Dermis microvascular lymphatic vessel endothelial cell (primary cell): ENCODE measurements around the gene PMM2. TPM values are rescaled to one million over a fixed set of nuclear protein-coding genes. Genes with fewer than 3 reads are reported as not detected.

Experiments
- DNase-seq, 2 donors: peaks; one replicate each; pipeline versions ENCODE4 v3.0.0 to v3.0.0-alpha.2; 2010; ENCODE audit warnings: low read depth in 2 of 2
- total RNA-seq: library from RNA; depleted of rRNA; stranded (reverse); fragments of >200 nt; gene quantifications from 2 replicates; pipeline ENCODE4 v1.2.1, GENCODE V29; 2014

PMM2 gene
- total RNA-seq, 1 donor from 2014 or later: 13.5 TPM

DNA sequence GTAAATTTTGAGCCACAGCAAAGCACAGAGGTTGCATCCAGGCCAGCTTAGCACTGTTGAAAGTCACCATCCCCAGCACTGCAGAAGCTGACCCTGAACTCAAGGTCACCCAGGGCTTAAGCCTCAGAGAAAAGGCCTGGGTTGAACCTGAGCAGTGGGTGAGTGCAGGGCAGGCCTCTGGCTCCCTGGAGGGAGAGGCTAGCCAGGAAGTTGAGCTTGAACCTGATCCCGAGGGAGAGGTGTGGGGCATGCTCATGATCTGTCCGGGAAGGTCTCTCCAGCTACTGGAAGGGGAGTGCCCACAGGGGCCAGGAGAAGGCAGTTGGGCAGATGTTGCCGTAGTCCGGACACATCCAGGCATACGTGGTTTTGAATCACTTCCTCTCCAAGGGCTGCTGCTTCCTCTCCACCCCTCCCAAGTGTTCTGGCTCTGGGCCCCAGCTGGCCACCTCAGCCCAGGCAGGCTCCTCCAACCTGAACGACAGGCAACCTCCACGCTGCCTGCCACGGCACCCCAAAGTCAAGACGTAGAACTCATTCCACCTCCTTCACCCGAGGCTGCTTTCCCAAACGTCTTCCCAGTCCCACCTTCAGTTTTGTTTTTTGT, 52.7 kb downstream of the PMM2 start:
- DNase-seq: peak; percentile 73 to 94

DNA sequence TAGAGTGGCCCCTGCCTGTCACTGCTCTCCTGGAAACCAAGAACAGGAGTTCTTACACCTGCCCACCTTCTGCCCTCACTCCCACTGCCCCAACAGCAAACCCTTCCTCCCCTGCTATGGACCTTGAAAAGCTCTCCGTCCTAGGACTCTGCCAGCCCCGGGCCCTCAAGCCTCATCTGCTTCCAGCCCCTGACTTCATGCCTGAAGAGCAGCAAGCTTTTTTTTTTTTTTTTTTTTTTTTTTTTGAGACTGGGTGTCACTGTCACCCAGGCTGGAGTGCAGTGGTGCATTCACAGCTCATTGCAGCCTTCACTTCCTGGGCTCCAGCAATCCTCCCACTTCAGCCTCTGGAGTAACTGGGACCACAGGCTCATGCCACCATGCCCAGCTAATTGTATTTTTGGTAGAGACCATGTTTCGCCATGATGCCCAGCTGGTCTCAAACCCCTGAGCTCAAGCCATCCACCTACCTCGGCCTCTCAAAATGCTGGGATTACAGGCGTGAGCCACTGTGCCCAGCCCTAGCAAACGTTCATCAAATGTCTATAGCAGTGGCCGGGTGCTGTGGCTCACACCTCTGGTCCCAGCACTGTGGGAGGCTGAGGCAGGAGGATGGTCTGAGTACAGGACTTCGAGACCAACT, 54.2 kb downstream of the PMM2 start:
- peak in 1 of 2 donors; percentile 0 for DNase-seq

DNA sequence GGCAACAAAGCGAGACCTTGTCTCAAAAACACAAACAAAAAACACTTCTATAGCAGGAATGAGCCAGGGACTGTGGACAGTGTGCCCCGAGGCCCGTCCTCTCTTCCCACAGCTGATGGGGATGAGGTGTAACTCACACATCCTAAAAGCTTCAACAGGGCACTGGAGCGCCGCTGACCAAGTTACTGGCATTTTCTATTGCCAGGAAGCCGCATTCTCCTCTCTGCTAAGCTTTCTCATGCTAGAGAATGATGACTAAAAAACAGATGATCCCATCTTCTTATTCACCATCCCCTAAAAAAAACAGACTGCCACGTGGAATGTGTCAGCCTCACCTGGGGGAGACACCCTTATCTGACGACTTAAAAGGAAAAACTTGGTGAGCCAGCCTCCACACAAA, 54.9 kb downstream of the PMM2 start:
- DNase-seq: peak in 1 of 2 donors; percentile 0

DNA sequence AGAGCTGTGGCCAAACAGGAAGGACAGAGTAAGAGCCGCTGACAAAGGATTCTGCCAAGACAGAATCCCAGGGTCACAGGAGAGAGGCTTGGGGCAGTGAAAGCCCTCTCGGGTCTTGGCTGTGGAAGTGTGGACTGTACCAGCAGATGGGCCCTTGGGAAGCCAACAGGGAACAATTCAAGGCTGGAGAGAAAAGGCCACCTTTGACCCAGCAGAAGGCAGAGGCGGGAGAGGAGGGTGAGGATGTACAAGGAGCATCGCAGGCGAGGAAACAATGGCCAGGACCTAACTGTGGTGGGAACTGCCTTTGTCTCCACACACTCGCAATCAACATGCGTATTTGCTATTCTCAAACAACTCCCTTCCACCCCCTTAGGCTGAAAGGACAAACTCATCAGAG, 55.5 kb downstream of the PMM2 start:
- DNase-seq: no peak

DNA sequence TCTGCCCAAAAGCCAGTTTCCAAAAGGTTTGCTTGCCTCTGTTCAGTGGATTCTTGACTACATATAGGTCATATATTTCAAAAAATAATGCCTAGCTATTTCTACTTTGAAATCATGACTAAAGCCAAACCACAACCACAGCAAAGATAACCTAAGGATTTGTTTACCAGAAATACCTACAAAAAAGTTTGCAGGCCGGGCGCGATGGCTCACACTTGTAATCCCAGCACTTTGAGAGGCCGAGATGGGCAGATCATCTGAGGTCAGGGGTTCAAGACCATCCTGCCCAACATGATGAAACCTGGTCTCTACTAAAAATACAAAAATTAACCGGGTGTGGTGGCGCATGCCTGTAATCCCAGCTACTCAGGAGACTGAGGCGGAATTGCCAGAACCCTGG, 56.0 kb downstream of the PMM2 start:
- no peak for DNase-seq

DNA sequence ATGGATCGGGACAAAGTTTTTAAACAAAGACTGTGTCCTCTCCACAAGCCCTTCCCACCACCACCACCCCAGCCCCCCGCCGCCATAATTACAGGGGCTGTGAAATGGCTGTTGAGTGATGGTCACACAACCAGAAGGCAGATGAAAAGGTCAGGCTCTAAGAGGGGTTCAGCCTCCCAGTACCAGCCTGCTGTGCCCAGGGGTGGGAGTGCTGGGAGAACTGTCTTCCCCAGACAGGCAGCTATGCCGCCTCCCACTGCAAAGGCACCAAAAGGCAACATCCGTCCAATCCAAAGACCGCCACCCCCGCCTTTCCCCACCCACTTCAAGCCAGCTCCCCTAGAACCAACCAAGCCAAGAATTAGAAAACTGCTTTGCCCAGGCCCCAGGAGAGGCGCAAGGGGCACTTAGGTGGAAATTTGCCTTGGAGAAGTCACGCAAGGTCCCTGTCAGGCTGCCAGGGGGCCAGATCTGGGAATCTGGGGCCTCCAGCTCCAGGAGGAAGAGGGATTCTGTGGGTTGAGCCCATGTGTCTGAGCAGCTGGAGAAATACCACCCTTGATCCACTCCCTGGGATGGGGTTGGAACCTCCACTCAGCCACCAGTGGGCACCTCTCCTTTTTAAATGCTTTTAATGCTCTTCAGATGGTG, 56.8 kb downstream of the PMM2 start:
- no peak for DNase-seq

DNA sequence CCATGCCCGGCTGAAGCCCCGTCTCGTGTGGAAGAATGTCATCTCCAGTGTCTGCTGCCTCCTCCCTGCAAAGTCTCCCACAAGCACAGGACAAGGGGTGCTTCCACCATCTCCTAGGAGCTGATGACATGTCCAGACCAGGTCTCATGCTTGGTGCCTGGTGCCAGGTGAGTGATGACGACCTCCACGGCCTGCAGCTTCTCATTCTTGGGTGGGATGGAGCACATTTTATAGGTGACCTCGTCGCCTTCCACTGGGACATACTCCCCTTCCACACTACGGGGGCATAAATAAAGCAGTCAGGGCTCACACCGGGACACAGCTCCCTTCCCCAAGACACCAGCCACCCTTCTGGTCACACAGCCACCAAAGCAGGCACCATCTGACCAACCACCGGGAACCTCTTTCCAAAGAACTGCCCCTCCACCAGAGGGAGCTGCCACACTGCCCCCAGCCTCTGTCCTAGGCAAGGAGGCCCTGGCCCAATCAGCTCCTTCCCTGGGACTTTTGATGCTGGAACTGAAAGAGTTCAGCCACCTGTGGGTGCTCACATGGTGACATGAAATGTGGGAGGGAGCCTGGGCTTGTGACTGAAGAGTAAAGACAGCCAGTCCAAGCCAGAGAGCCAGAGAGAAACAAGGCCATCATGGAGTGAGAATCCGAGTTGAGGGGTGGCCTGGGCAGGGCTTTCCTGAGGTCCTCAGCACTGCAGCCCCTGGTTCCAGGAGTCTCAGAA, 57.6 kb downstream of the PMM2 start:
- DNase-seq: no peak

DNA sequence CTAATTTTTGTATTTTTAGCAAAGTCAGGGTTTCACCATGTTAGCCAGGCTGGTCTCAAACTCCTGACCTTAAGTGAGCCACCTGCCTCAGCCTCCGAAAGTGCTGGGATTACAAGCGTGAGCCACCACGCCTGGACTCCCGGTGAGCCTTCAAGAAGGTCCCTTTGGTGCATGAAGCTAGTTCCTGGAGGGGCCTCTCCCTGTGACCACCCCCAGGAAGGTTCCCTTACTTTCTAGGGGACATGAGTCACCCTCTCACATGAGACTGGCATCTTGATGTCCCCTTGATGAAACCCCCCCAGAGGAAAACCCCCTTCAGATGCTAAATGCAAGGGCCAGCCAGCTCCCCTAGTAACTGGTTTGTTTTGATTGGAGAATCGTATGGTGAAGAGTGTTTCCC, 58.3 kb downstream of the PMM2 start:
- no peak for DNase-seq

DNA sequence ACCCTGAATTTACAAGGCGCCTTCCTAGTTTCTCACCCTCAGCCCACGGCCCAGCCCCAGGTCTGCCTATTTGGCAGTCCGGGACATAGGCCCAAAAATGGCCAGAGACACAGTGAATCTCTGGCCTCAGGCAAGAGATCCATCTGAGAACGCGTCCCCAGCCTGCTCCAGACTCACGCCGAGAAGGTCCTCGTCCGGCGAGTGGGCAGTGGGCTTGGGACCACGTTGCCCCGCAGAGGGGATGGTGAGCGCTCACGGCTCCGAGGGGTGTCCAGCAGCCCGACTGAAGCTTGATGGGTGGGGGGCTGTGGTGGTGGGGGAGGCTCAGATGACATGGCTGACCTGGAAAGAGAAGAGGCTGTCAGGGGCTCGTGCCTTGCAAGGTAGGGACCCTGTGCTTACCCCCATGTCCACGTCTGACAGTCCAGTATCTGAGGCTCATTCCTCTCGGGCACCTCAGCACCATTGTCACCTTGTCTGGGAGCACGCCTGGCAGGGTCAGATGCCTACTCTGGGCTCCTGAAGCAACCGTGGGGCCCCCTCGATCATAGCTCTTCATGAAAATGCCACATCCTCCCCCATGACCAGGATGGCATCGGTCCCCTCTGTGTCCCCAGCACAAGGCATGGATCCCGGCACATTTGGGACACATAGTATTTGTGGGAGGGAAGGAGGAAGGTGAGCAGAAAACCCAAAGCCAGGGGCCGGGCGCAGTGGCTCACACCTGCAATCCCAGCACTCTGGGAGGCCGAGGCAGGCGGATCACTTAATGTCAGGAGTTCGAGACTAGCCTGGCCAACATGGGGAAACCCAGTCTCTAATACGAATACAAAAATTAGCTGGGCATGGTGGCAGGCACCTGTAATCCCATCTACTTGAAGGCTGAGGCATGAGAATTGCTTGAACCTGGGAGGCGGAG, 61.6 kb downstream of the PMM2 start:
- no peak for DNase-seq

DNA sequence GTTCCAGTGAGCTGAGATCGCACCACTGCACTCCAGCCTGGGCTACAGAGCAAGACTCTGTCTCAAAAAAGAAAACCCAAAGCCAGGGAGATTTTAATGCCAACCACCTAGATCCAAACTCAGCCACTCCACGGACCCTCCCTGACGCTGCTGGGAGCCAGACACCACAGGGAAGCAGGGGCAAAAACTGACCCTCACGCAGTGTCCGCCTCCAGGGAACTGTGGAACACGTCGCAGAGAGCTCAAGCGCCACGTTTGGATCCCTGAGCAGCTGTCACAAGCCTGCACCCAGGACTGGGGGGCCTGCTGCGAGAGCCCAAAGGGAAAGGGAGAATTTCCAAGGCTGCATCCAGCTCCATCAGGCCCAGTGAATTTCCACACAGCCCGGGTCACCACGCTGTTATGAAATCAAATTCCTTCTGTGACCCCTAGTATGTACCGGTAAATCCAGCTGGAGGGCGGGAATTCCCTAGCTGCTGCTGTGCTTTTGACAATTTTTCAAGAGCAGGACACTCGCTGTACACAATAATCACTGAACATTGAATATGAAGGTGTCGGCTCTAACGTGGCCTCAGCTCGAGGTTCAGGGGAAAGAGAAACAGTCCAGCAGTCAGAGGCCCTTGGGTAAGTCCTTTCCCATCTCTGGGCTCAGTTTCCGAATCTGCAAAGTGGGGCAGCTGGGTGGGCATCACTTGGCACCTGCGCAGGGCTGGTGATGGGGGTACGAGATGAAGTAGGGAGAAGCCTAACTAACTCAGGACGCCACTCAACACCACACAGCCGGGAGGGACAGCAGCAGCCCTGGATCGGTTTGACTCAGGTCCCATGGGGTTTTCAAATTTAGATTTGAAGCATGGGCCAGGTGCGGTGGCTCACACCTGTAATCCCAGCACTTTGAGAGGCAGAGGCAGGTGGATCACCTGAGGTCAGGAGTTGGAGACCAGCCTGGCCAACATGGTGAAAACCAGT, 62.6 kb downstream of the PMM2 start:
- peak; percentile 65 to 72 for DNase-seq

DNA sequence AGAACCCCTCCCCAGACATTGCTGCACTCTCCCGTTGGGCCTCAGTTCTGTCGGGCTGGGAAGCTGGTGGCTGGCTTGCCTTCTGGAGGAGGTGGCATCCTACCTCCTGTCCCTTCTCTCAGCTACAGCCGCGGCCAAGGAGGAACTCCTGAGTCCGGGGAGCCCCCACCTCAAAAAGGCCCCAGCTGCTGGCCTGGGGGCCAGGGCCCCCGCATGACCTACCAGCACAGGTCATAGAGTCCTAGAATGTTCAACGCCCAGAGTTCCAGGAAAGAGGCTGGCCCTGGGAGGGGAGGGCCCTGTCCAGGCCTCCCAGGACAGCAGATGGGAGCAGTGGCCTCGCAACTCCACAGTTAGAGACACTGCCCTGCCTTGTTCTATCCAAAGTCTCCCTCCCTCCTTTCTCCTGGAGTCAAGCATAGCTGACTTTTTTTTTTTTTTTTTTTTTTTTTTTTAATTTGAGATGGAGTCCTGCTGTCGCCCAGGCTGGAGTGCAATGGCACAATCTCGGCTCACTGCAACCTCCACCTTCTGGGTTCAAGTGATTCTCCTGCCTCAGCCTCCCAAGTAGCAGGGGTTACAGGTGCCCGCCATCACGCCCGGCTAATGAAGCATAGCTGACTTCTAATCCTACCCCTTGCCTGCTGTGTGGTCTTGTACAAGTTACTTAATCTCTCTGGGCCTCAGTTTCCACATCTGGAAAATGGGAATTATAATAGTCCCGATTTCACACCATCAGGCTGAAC, 64.1 kb downstream of the PMM2 start:
- DNase-seq: no peak

DNA sequence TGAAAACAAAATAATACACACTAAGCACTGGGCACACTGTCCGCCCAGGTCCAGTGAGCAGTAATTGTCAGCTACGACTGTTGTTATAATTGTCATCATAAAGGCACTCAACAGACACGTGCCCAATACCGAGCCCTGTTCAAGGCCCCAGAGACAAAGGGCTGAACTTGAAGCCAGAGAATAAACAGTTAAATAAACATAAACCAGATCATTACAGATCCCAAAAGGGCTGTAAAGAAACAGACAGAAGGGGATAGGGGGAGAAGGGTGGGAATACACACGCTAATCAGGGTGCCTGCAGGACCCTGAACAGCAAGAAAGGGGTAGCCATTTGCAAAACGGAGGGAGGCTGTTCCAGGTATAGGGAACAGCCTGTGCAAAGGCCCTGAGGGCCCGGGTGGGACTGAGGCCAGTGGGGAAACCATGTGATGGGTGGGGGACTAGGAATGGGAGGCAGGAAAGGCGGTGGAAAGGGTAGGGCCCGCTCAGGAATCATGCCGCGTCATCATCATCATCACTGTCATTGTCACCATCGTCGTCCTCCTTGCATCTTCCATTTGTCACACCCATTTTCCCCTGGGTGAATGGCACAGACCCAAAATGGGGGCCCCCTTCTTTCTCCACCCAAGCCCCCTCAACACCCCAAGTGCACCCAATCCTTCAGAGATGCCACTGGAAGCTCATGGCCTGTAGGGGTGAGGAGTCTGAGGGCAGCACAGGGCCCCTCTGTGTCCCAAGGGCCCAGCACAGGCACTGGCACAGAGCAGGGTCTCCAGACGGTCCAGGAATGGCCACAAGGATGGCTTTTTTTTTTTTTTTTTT, 64.9 kb downstream of the PMM2 start:
- no peak for DNase-seq

DNA sequence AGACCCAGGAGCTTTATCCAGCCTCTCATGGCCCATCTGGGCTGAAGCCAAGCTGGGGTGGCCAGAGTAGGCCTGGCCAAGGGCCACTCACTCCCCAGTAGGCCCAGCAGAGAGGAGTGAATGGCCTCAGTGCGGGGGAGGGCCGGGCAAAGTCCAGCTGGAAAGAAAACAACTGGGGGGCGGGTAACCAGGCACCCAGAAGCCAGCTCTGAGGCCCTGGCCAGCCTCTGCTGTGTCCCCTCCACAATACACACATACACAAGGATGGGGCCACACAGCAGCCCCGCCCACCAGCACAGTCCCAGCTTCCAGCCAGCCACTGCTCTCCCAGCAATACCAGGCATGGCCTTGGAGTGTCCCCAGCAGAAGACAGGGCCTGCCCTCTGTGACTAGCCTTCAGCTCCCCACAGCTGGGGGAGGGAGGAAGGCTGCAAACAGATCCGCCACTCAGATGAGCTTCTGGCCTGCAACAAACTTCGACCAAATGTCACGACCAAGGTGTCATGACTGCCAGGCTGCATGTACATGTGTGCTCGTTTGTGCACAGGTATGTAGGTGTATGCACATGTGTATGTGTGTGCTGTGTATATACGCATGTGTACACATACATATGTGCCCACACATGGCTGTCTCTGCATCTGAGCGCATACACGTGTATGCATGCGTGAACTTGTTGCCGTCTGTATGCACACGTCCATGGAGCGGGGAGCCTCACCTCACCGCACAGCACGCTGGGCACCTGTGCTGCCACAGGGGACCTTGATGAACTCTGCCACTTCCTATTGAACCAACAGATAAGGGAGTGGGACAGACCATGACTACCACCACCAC, 66.2 kb downstream of the PMM2 start:
- no peak for DNase-seq

DNA sequence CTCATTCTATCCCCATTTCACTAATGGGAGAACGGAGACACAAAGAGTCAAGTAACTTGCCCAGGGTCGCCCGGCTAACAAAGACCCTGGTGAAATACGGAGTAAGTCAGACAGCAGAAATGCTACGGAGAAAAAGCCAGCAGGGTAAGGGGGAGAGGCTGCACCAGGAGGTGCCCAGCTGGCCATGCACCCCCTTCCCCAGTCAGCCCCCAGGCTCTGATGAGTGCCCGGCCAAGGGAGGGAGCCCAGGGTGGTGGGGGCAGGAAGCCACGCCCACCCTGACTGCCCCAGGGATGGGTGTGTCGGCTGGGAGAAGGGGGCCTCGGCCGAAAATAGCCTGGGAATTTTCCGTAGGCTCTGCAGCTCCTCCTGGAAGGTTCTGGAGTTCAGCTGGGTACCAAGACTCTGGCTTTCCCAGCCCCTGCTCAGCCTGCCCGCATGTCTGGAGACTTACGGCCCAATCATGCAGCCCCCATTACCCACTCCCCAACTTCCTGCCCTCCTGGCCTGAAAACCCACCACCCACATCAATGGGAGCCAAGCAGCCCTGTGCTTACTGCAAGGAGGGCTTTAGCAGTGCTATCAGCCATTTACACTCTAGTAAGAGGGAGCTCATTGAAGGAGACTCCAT, 67.0 kb downstream of the PMM2 start:
- no peak for DNase-seq

DNA sequence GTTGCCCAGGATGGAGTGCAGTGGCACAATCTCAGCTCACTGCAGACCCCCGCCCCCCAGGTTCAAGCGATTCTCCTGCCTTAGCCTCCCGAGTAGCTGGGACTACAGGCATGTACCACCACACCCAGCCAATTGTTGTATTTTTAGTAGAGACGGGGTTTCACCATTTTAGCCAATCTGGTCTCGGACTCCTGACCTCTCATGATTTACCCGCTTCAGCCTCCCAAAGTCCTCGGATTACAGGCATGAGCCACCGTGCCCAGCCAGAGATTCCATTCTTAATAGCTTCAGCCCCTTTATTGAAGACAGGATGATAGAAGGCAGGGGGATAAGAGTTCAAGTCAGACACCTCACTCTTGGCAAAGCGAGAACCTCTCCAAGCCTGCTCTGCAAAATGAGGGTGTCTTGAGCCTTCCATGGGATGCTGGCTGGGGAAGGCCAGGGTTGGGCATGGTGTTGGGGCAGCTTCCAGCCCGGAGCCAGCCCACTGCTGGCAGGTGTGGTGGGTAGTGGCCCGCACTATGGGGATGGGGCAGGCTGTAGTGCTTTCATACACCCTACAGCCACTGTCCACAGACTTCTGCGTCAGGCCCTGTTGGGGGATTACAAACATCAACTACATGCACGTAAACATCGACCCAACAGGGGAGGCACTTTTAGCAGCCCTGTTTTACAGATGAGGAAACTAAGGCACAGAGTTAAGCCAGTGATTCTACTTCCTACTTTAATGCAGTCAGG, 67.7 kb downstream of the PMM2 start:
- no peak for DNase-seq

DNA sequence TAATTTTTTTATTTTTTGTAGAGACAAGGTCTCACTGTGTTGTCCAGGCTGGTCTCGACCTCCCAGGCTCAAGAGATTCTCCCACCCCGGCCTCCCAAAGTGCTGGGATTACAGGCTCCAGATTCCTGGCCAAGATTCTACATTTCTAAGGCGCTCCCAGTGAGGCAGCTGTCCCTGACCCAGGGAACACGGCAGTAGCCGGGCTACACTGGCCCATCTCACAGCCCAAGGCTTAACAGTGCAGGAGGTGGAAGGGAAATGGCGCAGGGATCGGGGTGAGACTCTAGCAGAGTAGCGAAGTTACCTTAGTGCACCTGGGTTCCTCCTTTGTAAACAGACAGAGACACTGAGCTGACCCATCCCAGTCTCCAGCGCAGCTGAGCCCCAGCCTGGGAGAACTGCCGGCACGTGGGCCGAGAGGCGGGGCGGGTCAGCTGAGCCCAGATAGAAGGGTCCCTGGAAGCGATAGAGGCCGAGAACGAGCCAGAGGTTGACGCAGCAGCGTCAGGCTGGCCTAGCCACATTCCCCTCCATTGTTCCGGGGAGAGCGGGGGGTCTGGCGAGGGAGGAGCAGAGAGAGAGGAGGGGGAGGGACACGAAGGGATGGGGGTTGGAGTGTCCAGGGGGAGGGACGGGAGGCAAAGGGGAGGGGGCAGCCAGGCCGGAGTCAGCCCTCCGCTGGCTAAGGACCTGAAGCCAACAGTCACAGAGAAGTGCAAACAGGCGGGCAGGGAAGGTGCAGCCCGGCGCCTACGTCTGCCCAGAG, 68.7 kb downstream of the PMM2 start:
- no peak for DNase-seq
